Nephron progenitor cell (in vitro differentiated cells): Measurements from ENCODE around the gene CHIC2.
A peak's percentile ranks its signal among the peaks of the same experiment; 100 is the strongest.

ENCODE experiments used
- DNase-seq: peaks from one replicate; pipeline ENCODE4 v3.0.0; 2021
- H3K27ac Mint-ChIP-seq: 2 replicates; pipeline ENCODE4 v1.8.0; 2021; ENCODE audit warnings: mild to moderate bottlenecking, moderate library complexity, mixed read lengths
- H3K27me3 Mint-ChIP-seq: 2 replicates; pipeline ENCODE4 v1.8.0; 2021; ENCODE audit warnings: mild to moderate bottlenecking, low read depth, mixed read lengths; ENCODE audit not compliant: poor library complexity
- H3K36me3 Mint-ChIP-seq: 2 replicates; pipeline ENCODE4 v1.8.0; 2021; ENCODE audit warnings: low read depth, mixed read lengths
- H3K4me1 Mint-ChIP-seq: 2 replicates; pipeline ENCODE4 v1.8.0; 2021; ENCODE audit warnings: mixed read lengths
- H3K4me3 Mint-ChIP-seq: 2 replicates; pipeline ENCODE4 v1.8.0; 2021; ENCODE audit warnings: mild to moderate bottlenecking, moderate library complexity, mixed read lengths
- H3K9me3 Mint-ChIP-seq: 2 replicates; pipeline ENCODE4 v1.8.0; 2021; ENCODE audit warnings: mild to moderate bottlenecking, moderate library complexity, mixed read lengths
- TF ChIP-seq, protein P1 (sequence below): fragments of 200-600 bp; sonication (generic); IDR thresholded peaks from 2 replicates; pipeline ENCODE4 v1.5.0; 2021; ENCODE audit warnings: antibody characterized with exemption

Gene CHIC2

DNA sequence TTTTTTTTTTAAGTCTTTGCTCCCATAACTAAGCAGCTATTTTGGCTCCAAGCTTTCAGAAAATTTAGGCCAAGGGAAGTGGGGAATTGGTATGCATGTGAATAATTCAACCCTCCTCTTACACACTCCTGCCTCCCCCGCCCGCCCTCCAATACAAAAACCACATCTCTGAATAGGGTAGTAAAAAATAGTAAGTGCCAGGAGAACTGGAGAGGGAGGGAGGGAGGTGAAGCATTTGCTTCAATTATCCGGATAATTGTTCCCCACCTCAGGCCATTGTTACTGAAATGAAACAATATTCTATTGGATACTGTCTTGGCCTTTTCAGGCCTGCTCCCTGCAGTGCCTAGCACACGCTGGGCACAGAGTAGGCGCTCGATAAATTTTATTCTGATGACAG lies 30.0 kb upstream of the CHIC2 start:
- Mint-ChIP-seq H3K36me3 (no peaks in the 10 kb centered on the region), H3K27ac (no peak overlapping the region)

DNA sequence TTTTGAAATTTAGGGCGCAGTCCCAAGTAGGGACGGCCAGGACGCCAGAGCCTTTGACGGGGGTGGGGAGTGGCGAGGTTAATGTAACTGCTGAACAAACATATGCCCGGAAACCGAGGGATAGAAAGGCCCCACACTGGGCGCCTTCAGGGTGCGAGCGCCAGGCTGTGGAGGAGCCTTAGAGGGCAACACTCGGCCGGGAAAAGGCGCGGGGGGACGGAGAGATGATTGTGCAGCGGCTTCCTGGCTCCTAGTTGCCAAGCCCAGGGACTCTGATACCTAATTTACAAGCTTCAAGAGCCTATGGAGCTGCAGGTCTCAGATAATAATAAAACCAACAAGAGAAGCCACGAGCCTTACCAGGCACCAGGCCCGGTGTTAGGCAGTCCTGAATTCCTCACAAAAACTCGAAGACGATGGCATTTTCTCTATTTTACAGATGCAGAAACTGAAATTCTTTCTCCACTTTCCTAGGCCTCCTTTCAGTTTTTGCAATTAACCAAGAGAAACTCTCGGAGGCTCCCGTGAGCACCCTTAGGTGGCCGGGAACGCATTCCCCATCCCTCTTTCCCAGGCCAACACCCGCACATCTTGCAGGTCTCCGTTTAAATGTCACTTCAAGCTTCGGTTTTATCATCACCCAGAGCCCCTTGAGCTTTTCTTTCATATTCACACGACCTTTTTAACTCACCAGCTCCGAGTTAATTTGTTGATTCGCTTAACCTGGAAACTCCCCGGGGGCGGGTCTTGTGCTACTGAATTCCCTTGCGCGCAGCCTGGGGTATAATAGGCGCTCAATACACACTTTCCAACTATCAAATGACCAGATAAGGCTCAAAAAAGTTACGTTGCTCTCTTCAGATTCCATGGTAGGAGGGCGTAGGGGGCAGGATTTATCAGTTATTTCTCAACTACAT lies 29.2 kb upstream of the CHIC2 start:
- H3K36me3 Mint-ChIP-seq: no peaks in the 10 kb centered on the region
- H3K9me3 Mint-ChIP-seq: no peaks in the 10 kb centered on the region
- no peak overlapping the region for H3K27ac Mint-ChIP-seq
- TF ChIP-seq, protein P1, sequence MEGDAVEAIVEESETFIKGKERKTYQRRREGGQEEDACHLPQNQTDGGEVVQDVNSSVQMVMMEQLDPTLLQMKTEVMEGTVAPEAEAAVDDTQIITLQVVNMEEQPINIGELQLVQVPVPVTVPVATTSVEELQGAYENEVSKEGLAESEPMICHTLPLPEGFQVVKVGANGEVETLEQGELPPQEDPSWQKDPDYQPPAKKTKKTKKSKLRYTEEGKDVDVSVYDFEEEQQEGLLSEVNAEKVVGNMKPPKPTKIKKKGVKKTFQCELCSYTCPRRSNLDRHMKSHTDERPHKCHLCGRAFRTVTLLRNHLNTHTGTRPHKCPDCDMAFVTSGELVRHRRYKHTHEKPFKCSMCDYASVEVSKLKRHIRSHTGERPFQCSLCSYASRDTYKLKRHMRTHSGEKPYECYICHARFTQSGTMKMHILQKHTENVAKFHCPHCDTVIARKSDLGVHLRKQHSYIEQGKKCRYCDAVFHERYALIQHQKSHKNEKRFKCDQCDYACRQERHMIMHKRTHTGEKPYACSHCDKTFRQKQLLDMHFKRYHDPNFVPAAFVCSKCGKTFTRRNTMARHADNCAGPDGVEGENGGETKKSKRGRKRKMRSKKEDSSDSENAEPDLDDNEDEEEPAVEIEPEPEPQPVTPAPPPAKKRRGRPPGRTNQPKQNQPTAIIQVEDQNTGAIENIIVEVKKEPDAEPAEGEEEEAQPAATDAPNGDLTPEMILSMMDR: no peak
- DNase-seq: no peak
- peaks cover 43% of the 10 kb centered on the region for H3K4me1 Mint-ChIP-seq
- H3K27me3 Mint-ChIP-seq: peaks cover 86% of the 10 kb centered on the region
- peak overlapping the region; percentile 12 for H3K4me3 Mint-ChIP-seq

More for the DNA sequence above, 30.0 kb upstream of the CHIC2 start:
- TF ChIP-seq, protein P1: no peak
- Mint-ChIP-seq H3K4me3 (no peak overlapping the region), H3K27me3 (peaks cover 94% of the 10 kb centered on the region), H3K4me1 (peaks cover 52% of the 10 kb centered on the region), H3K9me3 (no peaks in the 10 kb centered on the region)
- DNase-seq: no peak

DNA sequence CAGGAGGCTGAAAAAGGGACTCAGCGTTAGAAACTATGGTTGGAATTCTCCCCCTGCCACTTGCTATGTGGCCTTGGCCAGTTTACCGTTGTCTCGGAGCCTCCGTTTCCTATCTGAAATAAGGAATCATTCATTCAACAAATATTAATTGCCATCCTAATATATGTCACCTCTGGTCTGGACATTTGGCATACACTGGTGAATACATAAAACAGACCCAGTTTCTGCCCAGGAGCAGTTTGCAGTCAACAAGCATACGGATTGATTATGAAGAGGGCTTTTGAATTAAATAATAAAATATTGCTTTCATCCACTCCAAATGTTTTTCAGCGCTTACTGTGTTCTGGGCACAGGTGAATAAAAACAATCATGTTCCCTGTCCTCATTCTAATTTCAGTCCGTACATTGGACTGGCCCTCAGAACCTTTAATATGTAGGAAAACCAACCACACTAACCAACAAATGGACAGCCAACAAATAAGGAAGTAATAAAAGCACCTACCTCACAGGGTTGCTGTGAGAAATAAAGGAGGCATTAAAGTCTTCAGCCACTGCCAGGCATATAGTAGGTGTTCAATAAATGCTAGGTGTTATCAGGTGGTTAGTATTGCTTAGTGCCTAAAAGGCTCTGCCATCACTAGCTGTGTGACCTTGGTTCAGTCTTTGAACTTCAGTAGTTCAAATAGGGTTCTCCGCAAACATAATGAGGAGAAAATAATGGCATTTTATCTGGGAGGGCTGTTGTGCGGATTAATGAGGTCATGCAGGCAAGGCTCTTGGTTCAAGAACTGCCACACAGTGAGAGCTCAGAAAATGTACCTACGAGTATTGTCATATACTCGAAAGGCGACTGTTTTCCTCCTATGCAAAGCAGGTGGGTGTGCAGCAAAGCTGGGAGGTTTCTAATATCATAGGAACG lies 28.3 kb upstream of the CHIC2 start:
- Mint-ChIP-seq H3K36me3 (no peaks in the 10 kb centered on the region), H3K27ac (no peak overlapping the region), H3K27me3 (peaks cover 80% of the 10 kb centered on the region), H3K4me1 (peaks cover 38% of the 10 kb centered on the region), H3K4me3 (peak overlapping the region; percentile 88), H3K9me3 (no peaks in the 10 kb centered on the region)
- no peak for DNase-seq
- TF ChIP-seq, protein P1: no peak

DNA sequence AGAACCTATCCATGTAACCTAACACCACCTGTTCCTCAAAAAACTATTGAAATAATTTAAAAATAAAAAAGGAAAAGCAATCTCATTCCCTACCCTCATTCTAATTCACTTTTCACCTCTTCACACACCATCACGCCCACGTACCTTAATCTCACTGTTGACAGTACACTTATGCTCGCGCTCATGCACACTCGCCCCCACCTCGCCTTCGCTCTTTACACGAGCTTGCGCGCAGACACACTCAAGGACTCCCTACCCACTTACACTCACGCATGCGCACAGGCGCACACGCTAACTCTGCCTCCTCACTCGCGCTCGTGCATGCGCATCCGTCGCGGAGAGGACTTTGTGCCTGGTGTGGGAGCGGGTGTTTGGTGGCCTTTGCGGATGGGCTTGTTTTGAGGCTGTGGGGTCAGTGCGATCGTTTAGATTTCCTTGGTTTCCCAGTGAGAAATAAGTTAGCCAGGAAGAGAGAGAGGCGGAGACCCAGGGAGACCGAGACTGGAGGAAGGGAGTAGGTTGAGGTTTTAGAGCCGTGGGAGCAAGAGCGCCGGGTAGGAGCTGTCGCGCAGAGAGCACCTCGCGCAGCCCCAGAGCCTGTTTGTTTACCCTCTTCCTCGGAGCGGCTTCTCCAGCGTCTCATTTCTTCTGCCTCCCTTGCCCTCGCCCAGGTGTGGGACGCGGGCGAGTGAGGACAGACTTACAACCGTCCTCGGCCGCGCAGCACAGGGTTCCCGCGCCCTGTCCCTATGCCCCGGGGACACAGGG lies 27.4 kb upstream of the CHIC2 start:
- Mint-ChIP-seq H3K36me3 (no peaks in the 10 kb centered on the region), H3K4me3 (peak overlapping the region; percentile 88), H3K27ac (no peak overlapping the region), H3K9me3 (no peaks in the 10 kb centered on the region), H3K4me1 (peaks cover 38% of the 10 kb centered on the region), H3K27me3 (peaks cover 73% of the 10 kb centered on the region)
- TF ChIP-seq, protein P1: no peak
- DNase-seq: peak; percentile 77

DNA sequence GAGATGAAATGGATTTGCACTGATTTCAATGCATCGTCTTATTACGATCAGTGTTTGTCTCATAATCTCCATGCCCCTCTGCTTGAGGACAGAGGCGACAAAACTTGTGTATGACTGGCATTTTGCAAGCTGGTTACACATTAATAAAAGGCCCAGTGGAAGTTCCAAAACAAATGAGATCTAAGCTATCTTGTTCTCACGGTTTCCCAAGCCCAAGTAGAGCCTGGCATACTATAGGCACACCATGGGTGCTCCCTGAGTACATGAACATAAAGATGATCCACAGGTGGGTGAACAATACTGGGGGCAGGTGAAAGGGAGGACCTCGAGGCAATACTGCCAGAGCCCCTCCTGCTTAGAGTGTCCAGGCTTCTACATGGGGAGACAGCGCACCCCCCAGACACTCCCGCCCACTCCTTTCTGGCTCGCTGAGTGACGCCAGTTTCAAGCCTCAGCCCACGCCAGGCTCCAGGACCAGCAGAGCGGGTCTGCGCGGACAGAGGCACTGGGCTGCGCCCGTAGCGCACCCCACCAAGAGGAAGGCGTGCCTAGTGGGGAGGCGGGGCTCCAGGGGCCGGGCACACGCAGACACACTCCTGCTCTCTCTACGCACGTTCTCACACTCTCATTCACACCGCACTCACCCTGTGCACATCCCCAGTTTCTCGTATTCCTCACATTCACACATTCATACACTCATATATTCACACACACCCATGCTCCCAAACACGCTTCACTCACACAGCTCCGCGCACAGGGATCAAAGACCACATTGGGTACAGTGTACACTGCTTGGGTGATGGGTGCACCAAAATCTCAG lies 26.6 kb upstream of the CHIC2 start:
- peak; percentile 60 for DNase-seq
- TF ChIP-seq, protein P1: no peak
- peak overlapping the region; percentile 88 for H3K4me3 Mint-ChIP-seq
- H3K27ac Mint-ChIP-seq: no peak overlapping the region
- peaks cover 72% of the 10 kb centered on the region for H3K27me3 Mint-ChIP-seq
- H3K9me3 Mint-ChIP-seq: no peaks in the 10 kb centered on the region
- H3K36me3 Mint-ChIP-seq: no peaks in the 10 kb centered on the region
- peaks cover 30% of the 10 kb centered on the region for H3K4me1 Mint-ChIP-seq
